ENCODE data around the gene EPB41L4A.

EPB41L4A gene

GRCh38 chr5:112116371-112116770 lies 302.7 kb downstream of the EPB41L4A start:
- no peak for DNase-seq (ENCODE audit: low read depth in 2 of 2)

GRCh38 chr5:112113565-112113964 lies 305.5 kb downstream of the EPB41L4A start:
- DNase-seq (ENCODE audit: low read depth in 2 of 2): no peak
